H1 (cell line): ENCODE results near the gene C19orf25.

Experiments used
- BCL11A ChIP-seq, 2 experiments: IDR thresholded peaks; one replicate each; pipeline ENCODE4 v1.6.1; 2011; ENCODE audit warnings: low read depth in 2 of 2, low read length in 2 of 2, mild to moderate bottlenecking in 2 of 2
- EP300 ChIP-seq, 2 experiments: IDR thresholded peaks; 1 replicate in 1 of 2; 2 replicates in 1 of 2; pipeline ENCODE4 v1.6.1; 2011 to 2012; ENCODE audit warnings: low read depth in 2 of 2, low read length in 2 of 2, mild to moderate bottlenecking in 2 of 2, borderline replicate concordance in 1 of 2, inconsistent platforms in 1 of 2, moderate library complexity in 1 of 2
- EZH2 ChIP-seq: fragments of 200-600 bp; sonication (generic); IDR thresholded peaks from 2 replicates; pipeline ENCODE4 v1.7.1; 2012; ENCODE audit warnings: low read depth, mild to moderate bottlenecking, moderate library complexity, low read length, inconsistent platforms; ENCODE audit not compliant: severe bottlenecking
- TF ChIP-seq, protein P1 (sequence below): fragments of 300-600 bp; sonication (generic); IDR thresholded peaks from 2 replicates; pipeline ENCODE4 v1.7.1; 2012; ENCODE audit warnings: low read length, moderate library complexity, mild to moderate bottlenecking, inconsistent platforms; ENCODE audit not compliant: insufficient replicate concordance

DNA sequence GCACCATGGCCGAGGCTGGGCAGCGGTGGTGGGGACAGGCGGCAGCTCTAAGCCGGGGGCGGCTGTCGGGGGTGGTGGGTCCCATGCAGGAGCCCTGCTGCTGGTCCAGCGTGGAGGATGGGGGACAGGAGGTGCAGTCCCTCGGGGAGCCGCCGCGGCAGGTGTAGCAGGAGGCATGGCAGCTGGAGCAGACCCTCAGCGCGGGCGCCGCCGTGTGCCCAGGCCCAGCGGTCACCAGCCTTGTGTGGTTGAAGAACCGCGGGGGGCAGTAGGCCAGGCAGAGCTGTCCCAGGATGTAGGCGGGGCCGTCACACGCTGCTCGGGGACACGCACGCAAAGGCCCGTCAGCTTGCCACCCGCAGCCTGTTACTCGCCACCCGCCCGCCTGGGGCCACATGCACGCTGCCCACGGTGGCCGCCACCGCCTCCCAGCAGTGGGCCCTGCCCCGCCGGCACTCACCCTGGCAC, 2.9 kb upstream of the C19orf25 start:
- no peak for TF ChIP-seq EZH2
- no peak for TF ChIP-seq BCL11A (IDR thresholded peaks at IDR 0.05; ENCODE audit: low read depth in 2 of 2, low read length in 2 of 2)
- TF ChIP-seq, protein P1, sequence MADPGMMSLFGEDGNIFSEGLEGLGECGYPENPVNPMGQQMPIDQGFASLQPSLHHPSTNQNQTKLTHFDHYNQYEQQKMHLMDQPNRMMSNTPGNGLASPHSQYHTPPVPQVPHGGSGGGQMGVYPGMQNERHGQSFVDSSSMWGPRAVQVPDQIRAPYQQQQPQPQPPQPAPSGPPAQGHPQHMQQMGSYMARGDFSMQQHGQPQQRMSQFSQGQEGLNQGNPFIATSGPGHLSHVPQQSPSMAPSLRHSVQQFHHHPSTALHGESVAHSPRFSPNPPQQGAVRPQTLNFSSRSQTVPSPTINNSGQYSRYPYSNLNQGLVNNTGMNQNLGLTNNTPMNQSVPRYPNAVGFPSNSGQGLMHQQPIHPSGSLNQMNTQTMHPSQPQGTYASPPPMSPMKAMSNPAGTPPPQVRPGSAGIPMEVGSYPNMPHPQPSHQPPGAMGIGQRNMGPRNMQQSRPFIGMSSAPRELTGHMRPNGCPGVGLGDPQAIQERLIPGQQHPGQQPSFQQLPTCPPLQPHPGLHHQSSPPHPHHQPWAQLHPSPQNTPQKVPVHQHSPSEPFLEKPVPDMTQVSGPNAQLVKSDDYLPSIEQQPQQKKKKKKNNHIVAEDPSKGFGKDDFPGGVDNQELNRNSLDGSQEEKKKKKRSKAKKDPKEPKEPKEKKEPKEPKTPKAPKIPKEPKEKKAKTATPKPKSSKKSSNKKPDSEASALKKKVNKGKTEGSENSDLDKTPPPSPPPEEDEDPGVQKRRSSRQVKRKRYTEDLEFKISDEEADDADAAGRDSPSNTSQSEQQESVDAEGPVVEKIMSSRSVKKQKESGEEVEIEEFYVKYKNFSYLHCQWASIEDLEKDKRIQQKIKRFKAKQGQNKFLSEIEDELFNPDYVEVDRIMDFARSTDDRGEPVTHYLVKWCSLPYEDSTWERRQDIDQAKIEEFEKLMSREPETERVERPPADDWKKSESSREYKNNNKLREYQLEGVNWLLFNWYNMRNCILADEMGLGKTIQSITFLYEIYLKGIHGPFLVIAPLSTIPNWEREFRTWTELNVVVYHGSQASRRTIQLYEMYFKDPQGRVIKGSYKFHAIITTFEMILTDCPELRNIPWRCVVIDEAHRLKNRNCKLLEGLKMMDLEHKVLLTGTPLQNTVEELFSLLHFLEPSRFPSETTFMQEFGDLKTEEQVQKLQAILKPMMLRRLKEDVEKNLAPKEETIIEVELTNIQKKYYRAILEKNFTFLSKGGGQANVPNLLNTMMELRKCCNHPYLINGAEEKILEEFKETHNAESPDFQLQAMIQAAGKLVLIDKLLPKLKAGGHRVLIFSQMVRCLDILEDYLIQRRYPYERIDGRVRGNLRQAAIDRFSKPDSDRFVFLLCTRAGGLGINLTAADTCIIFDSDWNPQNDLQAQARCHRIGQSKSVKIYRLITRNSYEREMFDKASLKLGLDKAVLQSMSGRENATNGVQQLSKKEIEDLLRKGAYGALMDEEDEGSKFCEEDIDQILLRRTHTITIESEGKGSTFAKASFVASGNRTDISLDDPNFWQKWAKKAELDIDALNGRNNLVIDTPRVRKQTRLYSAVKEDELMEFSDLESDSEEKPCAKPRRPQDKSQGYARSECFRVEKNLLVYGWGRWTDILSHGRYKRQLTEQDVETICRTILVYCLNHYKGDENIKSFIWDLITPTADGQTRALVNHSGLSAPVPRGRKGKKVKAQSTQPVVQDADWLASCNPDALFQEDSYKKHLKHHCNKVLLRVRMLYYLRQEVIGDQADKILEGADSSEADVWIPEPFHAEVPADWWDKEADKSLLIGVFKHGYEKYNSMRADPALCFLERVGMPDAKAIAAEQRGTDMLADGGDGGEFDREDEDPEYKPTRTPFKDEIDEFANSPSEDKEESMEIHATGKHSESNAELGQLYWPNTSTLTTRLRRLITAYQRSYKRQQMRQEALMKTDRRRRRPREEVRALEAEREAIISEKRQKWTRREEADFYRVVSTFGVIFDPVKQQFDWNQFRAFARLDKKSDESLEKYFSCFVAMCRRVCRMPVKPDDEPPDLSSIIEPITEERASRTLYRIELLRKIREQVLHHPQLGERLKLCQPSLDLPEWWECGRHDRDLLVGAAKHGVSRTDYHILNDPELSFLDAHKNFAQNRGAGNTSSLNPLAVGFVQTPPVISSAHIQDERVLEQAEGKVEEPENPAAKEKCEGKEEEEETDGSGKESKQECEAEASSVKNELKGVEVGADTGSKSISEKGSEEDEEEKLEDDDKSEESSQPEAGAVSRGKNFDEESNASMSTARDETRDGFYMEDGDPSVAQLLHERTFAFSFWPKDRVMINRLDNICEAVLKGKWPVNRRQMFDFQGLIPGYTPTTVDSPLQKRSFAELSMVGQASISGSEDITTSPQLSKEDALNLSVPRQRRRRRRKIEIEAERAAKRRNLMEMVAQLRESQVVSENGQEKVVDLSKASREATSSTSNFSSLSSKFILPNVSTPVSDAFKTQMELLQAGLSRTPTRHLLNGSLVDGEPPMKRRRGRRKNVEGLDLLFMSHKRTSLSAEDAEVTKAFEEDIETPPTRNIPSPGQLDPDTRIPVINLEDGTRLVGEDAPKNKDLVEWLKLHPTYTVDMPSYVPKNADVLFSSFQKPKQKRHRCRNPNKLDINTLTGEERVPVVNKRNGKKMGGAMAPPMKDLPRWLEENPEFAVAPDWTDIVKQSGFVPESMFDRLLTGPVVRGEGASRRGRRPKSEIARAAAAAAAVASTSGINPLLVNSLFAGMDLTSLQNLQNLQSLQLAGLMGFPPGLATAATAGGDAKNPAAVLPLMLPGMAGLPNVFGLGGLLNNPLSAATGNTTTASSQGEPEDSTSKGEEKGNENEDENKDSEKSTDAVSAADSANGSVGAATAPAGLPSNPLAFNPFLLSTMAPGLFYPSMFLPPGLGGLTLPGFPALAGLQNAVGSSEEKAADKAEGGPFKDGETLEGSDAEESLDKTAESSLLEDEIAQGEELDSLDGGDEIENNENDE: no peak
- no peak for TF ChIP-seq EP300 (IDR thresholded peaks at IDR 0.05; ENCODE audit: borderline replicate concordance in 1 of 2, low read depth in 2 of 2, low read length in 2 of 2)
